ENCODE results near the gene NPNT. TPM values are rescaled to one million over a fixed set of nuclear protein-coding genes. Genes with fewer than 3 reads are reported as not detected.

NPNT gene
- total RNA-seq, 1 donor, result not detected

GRCh38 chr4:105966051-105966450 is 70.8 kb downstream of the NPNT start:
- no peak for DNase-seq (ENCODE audit: low read depth in 2 of 3, low spot score in 2 of 3)

- DNase-seq (ENCODE audit: low read depth in 2 of 3, low spot score in 2 of 3), result no peak
Observed at GRCh38 chr4:105967058-105967658, 71.9 kb downstream of the NPNT start.

GRCh38 chr4:105969575-105969974 is 74.3 kb downstream of the NPNT start:
- DNase-seq (ENCODE audit: low read depth in 2 of 3, low spot score in 2 of 3), result no peak

- DNase-seq (ENCODE audit: low read depth in 2 of 3, low spot score in 2 of 3), result no peak
Observed at GRCh38 chr4:105970371-105970770, 75.1 kb downstream of the NPNT start.

- DNase-seq (ENCODE audit: low read depth in 2 of 3, low spot score in 2 of 3), result no peak
Observed at GRCh38 chr4:105971036-105971435, 75.8 kb downstream of the NPNT start.

GRCh38 chr4:105972946-105973621 is 77.8 kb downstream of the NPNT start:
- DNase-seq (ENCODE audit: low read depth in 2 of 3, low spot score in 2 of 3), result no peak

GRCh38 chr4:105976915-105977314 is 81.6 kb downstream of the NPNT start:
- DNase-seq (ENCODE audit: low read depth in 2 of 3, low spot score in 2 of 3), result no peak

- DNase-seq (ENCODE audit: low read depth in 2 of 3, low spot score in 2 of 3), result no peak
Observed at GRCh38 chr4:105978684-105979296, 83.5 kb downstream of the NPNT start.

- DNase-seq (ENCODE audit: low read depth in 2 of 3, low spot score in 2 of 3), result no peak
Observed at GRCh38 chr4:105979506-105979905, 84.2 kb downstream of the NPNT start.

GRCh38 chr4:105988671-105989070 is 93.4 kb downstream of the NPNT start:
- DNase-seq (ENCODE audit: low read depth in 2 of 3, low spot score in 2 of 3), result no peak

- no peak for DNase-seq (ENCODE audit: low read depth in 2 of 3, low spot score in 2 of 3)
Observed at GRCh38 chr4:105989485-105990242, 94.4 kb downstream of the NPNT start.

- no peak for DNase-seq (ENCODE audit: low read depth in 2 of 3, low spot score in 2 of 3)
Observed at GRCh38 chr4:105990933-105991332, 95.7 kb downstream of the NPNT start.

- DNase-seq (ENCODE audit: low read depth in 2 of 3, low spot score in 2 of 3), result no peak
Observed at GRCh38 chr4:105991726-105992125, 96.5 kb downstream of the NPNT start.

GRCh38 chr4:105992641-105993305 is 97.5 kb downstream of the NPNT start:
- no peak for DNase-seq (ENCODE audit: low read depth in 2 of 3, low spot score in 2 of 3)

GRCh38 chr4:105994061-105994460 is 98.8 kb downstream of the NPNT start:
- no peak for DNase-seq (ENCODE audit: low read depth in 2 of 3, low spot score in 2 of 3)

- DNase-seq (ENCODE audit: low read depth in 2 of 3, low spot score in 2 of 3), result no peak
Observed at GRCh38 chr4:105994841-105995501, 99.7 kb downstream of the NPNT start.

- DNase-seq (ENCODE audit: low read depth in 2 of 3, low spot score in 2 of 3), result no peak
Observed at GRCh38 chr4:105996845-105997244, 101.6 kb downstream of the NPNT start.

GRCh38 chr4:105998171-105999063 is 103.1 kb downstream of the NPNT start:
- no peak for DNase-seq (ENCODE audit: low read depth in 2 of 3, low spot score in 2 of 3)

GRCh38 chr4:106002994-106003393 is 107.7 kb downstream of the NPNT start:
- no peak for DNase-seq (ENCODE audit: low read depth in 2 of 3, low spot score in 2 of 3)

Measured in hematopoietic multipotent progenitor cell (in vitro differentiated cells).